Kidney capillary endothelial cell (primary cell): ENCODE measurements around the gene DNAH14.

Experiments used
- DNase-seq: peaks from one replicate; pipeline ENCODE4 v3.0.0-alpha.2; 2018; ENCODE audit warnings: low spot score

DNAH14 gene

GRCh38 chr1:225406976-225407725 lies 477.7 kb downstream of the DNAH14 start:
- DNase-seq = no peak

GRCh38 chr1:225407755-225408154 lies 478.3 kb downstream of the DNAH14 start:
- no peak for DNase-seq

- no peak for DNase-seq
Observed at GRCh38 chr1:225408249-225408648, 478.8 kb downstream of the DNAH14 start.

GRCh38 chr1:225409051-225409450 lies 479.6 kb downstream of the DNAH14 start:
- no peak for DNase-seq

GRCh38 chr1:225410036-225410435 lies 480.6 kb downstream of the DNAH14 start:
- DNase-seq = no peak

- DNase-seq = no peak
Observed at GRCh38 chr1:225412321-225412720, 482.8 kb downstream of the DNAH14 start.

GRCh38 chr1:225412803-225413351 lies 483.4 kb downstream of the DNAH14 start:
- no peak for DNase-seq

- DNase-seq = no peak
Observed at GRCh38 chr1:225413708-225414375, 484.4 kb downstream of the DNAH14 start.

- no peak for DNase-seq
Observed at GRCh38 chr1:225415307-225415706, 485.8 kb downstream of the DNAH14 start.

GRCh38 chr1:225415967-225416745 lies 486.7 kb downstream of the DNAH14 start:
- no peak for DNase-seq

GRCh38 chr1:225418059-225418458 lies 488.6 kb downstream of the DNAH14 start:
- no peak for DNase-seq

GRCh38 chr1:225418598-225418997 lies 489.1 kb downstream of the DNAH14 start:
- DNase-seq = no peak

GRCh38 chr1:225422031-225422605 lies 492.6 kb downstream of the DNAH14 start:
- no peak for DNase-seq

- DNase-seq = no peak
Observed at GRCh38 chr1:225422795-225423517, 493.5 kb downstream of the DNAH14 start.

- DNase-seq = no peak
Observed at GRCh38 chr1:225423518-225423855, 494.0 kb downstream of the DNAH14 start.

- DNase-seq = no peak
Observed at GRCh38 chr1:225424562-225425200, 495.2 kb downstream of the DNAH14 start.

- no peak for DNase-seq
Observed at GRCh38 chr1:225425201-225425786, 495.8 kb downstream of the DNAH14 start.

- no peak for DNase-seq
Observed at GRCh38 chr1:225426395-225427234, 497.1 kb downstream of the DNAH14 start.

GRCh38 chr1:225427235-225428067 lies 498.0 kb downstream of the DNAH14 start, which contains the start of gene LBR:
Gene LBR (minus strand): TSS chr1:225428038. CDS start chr1:225424075, 3,963 bp downstream.
- DNase-seq = no peak
